Endothelial cell of umbilical vein (primary cell): Measurements from ENCODE around the gene CCT6A. TPM values are rescaled to one million over a fixed set of nuclear protein-coding genes. Genes with fewer than 3 reads are reported as not detected.

ENCODE experiments used
- BruUV-seq: library from RNA; stranded (reverse); fragments of 400-500 nt; replicated peaks from 2 replicates; lab custom pipeline; 2021; lab: Mats Ljungman, UMichigan
- CTCF ChIA-PET: fragments of 300-600, 350-600 bp; sonication (Branson Sonifier 250); formaldehyde crosslinking; loops from one replicate; lab custom pipeline; 2021; ENCODE audit warnings: antibody characterized with exemption, inconsistent platforms; lab: Charles Lee
- POLR2A ChIA-PET: fragments of 300-600, 350-600 bp; sonication (Branson Sonifier 250); formaldehyde crosslinking; loops from one replicate; lab custom pipeline; 2021; ENCODE audit warnings: antibody characterized with exemption, inconsistent platforms; lab: Charles Lee
- DNase-seq: peaks from one replicate; pipeline ENCODE4 v3.0.0-alpha.2; 2011; ENCODE audit warnings: low read depth, low spot score
- FAIRE-seq: peaks from 2 replicates; lab custom pipeline; 2011; peaks lifted over from hg19 to GRCh38; lab: Jason Lieb, UNC
- H2AFZ ChIP-seq: 2 replicates; pipeline ENCODE4 v1.6.0; 2012; ENCODE audit warnings: low read depth, low read length, control low read depth, inconsistent platforms
- H3K27ac ChIP-seq: 2 replicates; pipeline ENCODE4 v1.5.1; 2011; ENCODE audit warnings: low read depth, mild to moderate bottlenecking, control low read depth, low read length, moderate library complexity; ENCODE audit not compliant: insufficient read depth
- H3K27me3 ChIP-seq, 2 experiments: 2 replicates each; pipeline versions ENCODE4 v1.6.0 to v1.6.1; 2011; ENCODE audit warnings: low read length in 2 of 2, mixed read lengths in 1 of 2; ENCODE audit not compliant: control insufficient read depth in 2 of 2, insufficient read depth in 2 of 2
- H3K36me3 ChIP-seq, 2 experiments: 2 replicates in 1 of 2; 3 replicates in 1 of 2; pipeline ENCODE4 v1.5.1; 2011; ENCODE audit warnings: low read length in 2 of 2, mild to moderate bottlenecking in 1 of 2, moderate library complexity in 1 of 2; ENCODE audit not compliant: control insufficient read depth in 2 of 2, insufficient read depth in 2 of 2; ENCODE audit errors: extremely low read depth in 1 of 2
- H3K4me1 ChIP-seq: 3 replicates; pipeline ENCODE4 v1.5.1; 2011; ENCODE audit warnings: mild to moderate bottlenecking, low read length; ENCODE audit not compliant: control insufficient read depth, insufficient read depth; ENCODE audit errors: extremely low read depth
- H3K4me2 ChIP-seq: 2 replicates; pipeline ENCODE4 v1.6.1; 2011; ENCODE audit warnings: low read length, control low read depth, mixed read lengths; ENCODE audit not compliant: insufficient read depth
- H3K4me3 ChIP-seq, 3 experiments: fragments of 200-600 bp in 1 of 3; sonication (generic), shearing (Covaris generic) in 1 of 3; replicated peaks in 1 of 3; 2 replicates each; pipeline ENCODE4 v1.5.1; 2011 to 2016; ENCODE audit warnings: control low read depth in 3 of 3, low read length in 3 of 3, mild to moderate bottlenecking in 2 of 3, inconsistent platforms in 1 of 3, low read depth in 1 of 3, moderate library complexity in 1 of 3; ENCODE audit not compliant: insufficient read depth in 1 of 3
- H3K79me2 ChIP-seq: 2 replicates; pipeline ENCODE4 v1.6.0; 2012; ENCODE audit warnings: low read length, inconsistent platforms; ENCODE audit not compliant: control insufficient read depth, insufficient read depth
- H3K9ac ChIP-seq: replicated peaks from 2 replicates; pipeline ENCODE3; 2011; ENCODE audit warnings: low read length, control low read depth; ENCODE audit not compliant: insufficient read depth; ENCODE audit errors: extremely low read depth
- H3K9me1 ChIP-seq: replicated peaks from 3 replicates; pipeline ENCODE4 v1.6.0; 2011; ENCODE audit warnings: mild to moderate bottlenecking, low read length; ENCODE audit not compliant: control insufficient read depth, insufficient read depth; ENCODE audit errors: extremely low read depth
- H3K9me3 ChIP-seq: replicated peaks from 2 replicates; pipeline ENCODE4 v1.5.1; 2012; ENCODE audit warnings: low read length, inconsistent platforms; ENCODE audit not compliant: control insufficient read depth, insufficient read depth
- H4K20me1 ChIP-seq: replicated peaks from 2 replicates; pipeline ENCODE3; 2011; ENCODE audit warnings: mild to moderate bottlenecking, low read length; ENCODE audit not compliant: control insufficient read depth, insufficient read depth; ENCODE audit errors: extremely low read depth
- CTCF ChIP-seq, 2 donors: IDR thresholded peaks; 1 replicate in 1 of 2; 2 replicates in 1 of 2; pipeline ENCODE4 v1.5.1; 2011; ENCODE audit warnings: low read length in 2 of 2, mild to moderate bottlenecking in 2 of 2, moderate library complexity in 2 of 2, control low read depth in 1 of 2, inconsistent platforms in 1 of 2, low read depth in 1 of 2; ENCODE audit not compliant: insufficient read depth in 1 of 2; ENCODE audit errors: extremely low read depth in 1 of 2
- EZH2 ChIP-seq: IDR thresholded peaks from 2 replicates; pipeline ENCODE4 v1.6.1; 2012; ENCODE audit warnings: borderline replicate concordance, low read depth, mild to moderate bottlenecking, moderate library complexity, low read length, inconsistent platforms; ENCODE audit not compliant: severe bottlenecking
- FOS ChIP-seq: IDR thresholded peaks from 2 replicates; pipeline ENCODE4 v1.6.1; 2011; ENCODE audit warnings: mild to moderate bottlenecking, low read length, moderate library complexity, borderline replicate concordance; ENCODE audit not compliant: insufficient read depth
- GATA2 ChIP-seq: IDR thresholded peaks from 2 replicates; pipeline ENCODE4 v1.7.0; 2011; ENCODE audit warnings: low read depth, mild to moderate bottlenecking, moderate library complexity, mixed read lengths, low read length; ENCODE audit not compliant: insufficient read length, insufficient read depth
- JUN ChIP-seq: IDR thresholded peaks from 2 replicates; pipeline ENCODE4 v1.6.1; 2011; ENCODE audit warnings: borderline replicate concordance, low read depth; ENCODE audit not compliant: insufficient read length, insufficient read depth
- MAX ChIP-seq: IDR thresholded peaks from 2 replicates; pipeline ENCODE4 v1.6.1; 2011; ENCODE audit not compliant: insufficient read depth, insufficient read length
- MYC ChIP-seq: IDR thresholded peaks from one replicate; pipeline ENCODE4 v1.6.1; 2011; ENCODE audit warnings: mild to moderate bottlenecking, low read depth, low read length
- POLR2A ChIP-seq: IDR thresholded peaks from 2 replicates; pipeline ENCODE4 v1.6.1; 2012; ENCODE audit warnings: low read depth, mild to moderate bottlenecking, control low read depth, low read length
- POLR2AphosphoS5 ChIP-seq: IDR thresholded peaks from 2 replicates; pipeline ENCODE4 v1.6.1; 2012; ENCODE audit warnings: low read depth, mild to moderate bottlenecking, control low read depth, low read length, moderate library complexity; ENCODE audit not compliant: insufficient read depth
- dilution Hi-C: fragments of 300-500 bp; cut with MboI; formaldehyde crosslinking; loops from one replicate; pipeline ENCODE4 v1.15.0; 2019; ENCODE audit warnings: low sequenced_read_pairs; ENCODE audit not compliant: extremely low pct_ligation_motif_present
- intact Hi-C: fragments of 100-400 bp; cut with micrococcal nuclease; formaldehyde crosslinking; loops from one replicate; pipeline ENCODE4 v1.10.0; 2022
- polyA plus RNA-seq, 4 experiments: library from polyadenylated mRNA; depleted of rRNA in 3 of 4; stranded (reverse) in 3 of 4; unstranded in 1 of 4; fragments of >200 nt; gene quantifications; 2 replicates each; pipeline versions ENCODE4 v1.2.1 to v1.2.3, GENCODE V29; 2011 to 2012; ENCODE audit warnings: missing spikeins in 1 of 4
- total RNA-seq: library from RNA; stranded (reverse); gene quantifications from 2 replicates; pipeline ENCODE4 v1.2.3, GENCODE V29; 2021

Gene CCT6A
- total and polyA plus RNA-seq, 2 donors (not counting 3 experiments of a cell fraction or from before 2014, with no cell fraction given): 152 to 221 TPM

GRCh38 chr7:56028942-56029630, 22.5 kb upstream of the CCT6A start:
- Histone ChIP-seq H3K9me1 (no peaks in the 10 kb centered on the region), H3K36me3 (peaks cover 0 to 3% of the 10 kb centered on the region in 2 experiments), H3K4me2 (no peak overlapping the region), H3K9me3 (no peaks in the 10 kb centered on the region), H2AFZ (no peak overlapping the region), H3K9ac (no peak overlapping the region), H4K20me1 (no peaks in the 10 kb centered on the region), H3K4me3 (no peak overlapping the region), H3K27me3 (no peaks in the 10 kb centered on the region), H3K79me2 (no peaks in the 10 kb centered on the region), H3K4me1 (peaks cover 5% of the 10 kb centered on the region), H3K27ac (no peak overlapping the region)
- intact Hi-C loops: no loop called here
- no TSS peak for BruUV-seq
- CTCF ChIA-PET: interaction anchor here (1.3 kb wide), 1 partner anchor 45 kb away, joined by 5 read pairs; no protein-coding TSS in a partner anchor
- POLR2A ChIA-PET: no interaction called here
- no peak for TF ChIP-seq POLR2A
- TF ChIP-seq MAX: no peak
- TF ChIP-seq EZH2: no peak
- no peak for TF ChIP-seq POLR2AphosphoS5
- no peak for TF ChIP-seq CTCF (IDR thresholded peaks at IDR 0.05; ENCODE audit: extremely low read depth in 1 of 2, insufficient read depth in 1 of 2, low read depth in 1 of 2, low read length in 2 of 2)
- no peak for TF ChIP-seq GATA2
- TF ChIP-seq JUN: no peak
- no peak for TF ChIP-seq MYC
- no peak for TF ChIP-seq FOS
- no peak for FAIRE-seq
- no peak for DNase-seq
- dilution Hi-C loops: no loop called here
